HFF-Myc (cell line): ENCODE data around the gene SUMF1.

Experiments used
- DNase-seq: peaks from one replicate; pipeline ENCODE4 v3.0.0-alpha.2; 2011; ENCODE audit warnings: low read depth; ENCODE audit errors: extremely low read depth
- H3K4me3 ChIP-seq: replicated peaks from 2 replicates; pipeline ENCODE4 v1.5.1; 2011; ENCODE audit warnings: low read depth, mild to moderate bottlenecking, control low read depth, low read length
- TF ChIP-seq, protein P1 (sequence below): IDR thresholded peaks from 2 replicates; pipeline ENCODE4 v1.5.1; 2012; ENCODE audit warnings: mild to moderate bottlenecking, low read depth, low read length, control low read depth; ENCODE audit errors: missing control alignments

Gene SUMF1

DNA sequence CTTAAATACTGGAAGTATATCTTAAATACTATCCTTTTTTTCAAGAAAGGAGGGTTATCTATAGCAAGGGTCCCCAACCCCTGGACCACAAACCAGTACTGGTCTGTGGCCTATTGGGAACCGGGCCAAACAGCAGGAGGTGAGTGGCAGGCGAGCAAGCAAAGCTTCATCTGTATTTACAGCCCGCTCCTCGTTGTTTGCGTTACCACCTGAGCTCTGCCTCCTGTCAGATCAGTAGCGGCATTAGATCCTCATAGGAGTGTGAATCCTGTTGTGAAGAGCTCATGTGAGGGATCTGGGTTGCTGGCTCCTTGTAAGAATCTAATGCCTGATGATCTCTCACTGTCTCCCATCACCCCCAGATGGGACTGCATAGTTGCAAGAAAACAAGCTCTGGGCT is 26.1 kb downstream of the SUMF1 start:
- no peak overlapping the region for H3K4me3 ChIP-seq
- TF ChIP-seq, protein P1, sequence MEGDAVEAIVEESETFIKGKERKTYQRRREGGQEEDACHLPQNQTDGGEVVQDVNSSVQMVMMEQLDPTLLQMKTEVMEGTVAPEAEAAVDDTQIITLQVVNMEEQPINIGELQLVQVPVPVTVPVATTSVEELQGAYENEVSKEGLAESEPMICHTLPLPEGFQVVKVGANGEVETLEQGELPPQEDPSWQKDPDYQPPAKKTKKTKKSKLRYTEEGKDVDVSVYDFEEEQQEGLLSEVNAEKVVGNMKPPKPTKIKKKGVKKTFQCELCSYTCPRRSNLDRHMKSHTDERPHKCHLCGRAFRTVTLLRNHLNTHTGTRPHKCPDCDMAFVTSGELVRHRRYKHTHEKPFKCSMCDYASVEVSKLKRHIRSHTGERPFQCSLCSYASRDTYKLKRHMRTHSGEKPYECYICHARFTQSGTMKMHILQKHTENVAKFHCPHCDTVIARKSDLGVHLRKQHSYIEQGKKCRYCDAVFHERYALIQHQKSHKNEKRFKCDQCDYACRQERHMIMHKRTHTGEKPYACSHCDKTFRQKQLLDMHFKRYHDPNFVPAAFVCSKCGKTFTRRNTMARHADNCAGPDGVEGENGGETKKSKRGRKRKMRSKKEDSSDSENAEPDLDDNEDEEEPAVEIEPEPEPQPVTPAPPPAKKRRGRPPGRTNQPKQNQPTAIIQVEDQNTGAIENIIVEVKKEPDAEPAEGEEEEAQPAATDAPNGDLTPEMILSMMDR: no peak
- DNase-seq: no peak

DNA sequence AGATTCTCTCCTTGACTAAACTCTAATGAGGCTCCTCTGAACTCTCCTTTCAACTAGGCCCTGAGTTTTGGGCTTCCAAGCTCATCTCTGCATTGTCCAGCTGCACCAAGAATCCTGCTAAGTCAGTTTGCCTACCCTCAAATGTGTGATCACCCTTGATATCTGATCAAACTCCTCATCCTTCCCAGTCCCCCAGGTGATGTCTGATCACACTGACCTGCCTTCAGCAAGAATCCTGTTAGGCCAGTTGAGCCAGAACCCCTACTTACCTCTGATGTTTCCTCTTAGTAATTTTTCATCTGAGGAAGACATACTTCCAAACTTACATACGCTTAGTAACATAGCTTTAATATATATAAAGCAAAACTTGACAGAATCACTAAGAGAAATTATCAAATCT is 28.8 kb downstream of the SUMF1 start:
- H3K4me3 ChIP-seq: no peak overlapping the region
- no peak for DNase-seq
- TF ChIP-seq, protein P1: no peak

DNA sequence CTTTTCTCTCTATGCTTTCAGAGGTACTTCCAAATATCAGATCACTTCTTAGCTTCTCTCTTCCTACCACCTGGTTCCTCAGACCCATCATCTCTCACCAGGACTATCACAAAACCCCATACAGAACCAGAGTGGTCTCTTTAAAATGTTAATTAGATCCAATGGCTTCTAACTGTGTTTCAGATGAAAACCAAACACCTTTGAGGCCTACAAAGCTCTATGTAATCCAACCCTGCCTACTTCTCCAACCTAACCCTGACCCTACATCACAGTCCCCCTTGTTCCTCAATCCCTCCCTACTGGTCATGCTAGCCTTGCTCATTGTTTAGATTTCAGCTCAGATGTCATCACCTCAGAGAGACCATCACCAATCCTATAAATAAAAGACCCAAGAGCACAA is 34.8 kb downstream of the SUMF1 start:
- H3K4me3 ChIP-seq: no peak overlapping the region
- no peak for DNase-seq
- TF ChIP-seq, protein P1: no peak

DNA sequence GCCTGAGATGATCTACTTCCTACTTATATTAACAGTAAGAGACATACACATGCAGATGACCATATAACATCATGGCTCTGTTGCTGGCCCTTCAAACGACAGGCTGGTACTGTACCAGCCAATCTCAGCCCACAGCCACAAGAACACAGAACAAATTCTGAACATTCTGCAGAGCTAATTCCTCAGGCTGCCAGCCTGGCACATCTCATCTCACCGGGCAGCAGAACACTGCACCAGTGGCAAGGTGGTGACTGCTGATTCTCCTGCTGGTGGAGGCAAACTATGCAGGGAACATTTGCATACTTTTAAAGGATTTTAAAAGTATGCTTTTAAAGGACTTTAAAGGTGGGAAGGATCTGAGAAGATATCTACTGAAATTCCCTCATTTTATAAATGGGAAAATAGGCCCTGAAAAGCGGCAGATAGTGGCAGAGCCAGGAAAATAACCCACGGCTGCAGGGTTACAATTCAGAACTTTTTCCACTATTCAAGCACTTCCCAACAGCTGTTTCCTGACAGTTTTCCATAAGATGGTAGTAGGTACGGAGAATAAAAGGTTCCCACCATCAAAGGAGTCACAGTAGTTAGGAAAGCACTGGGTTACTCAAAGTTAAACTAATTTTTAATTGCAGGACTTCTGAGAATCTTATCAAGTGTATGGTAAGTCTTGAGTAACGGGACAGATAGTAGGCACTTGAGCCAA is 37.3 kb downstream of the SUMF1 start:
- TF ChIP-seq, protein P1: no peak
- DNase-seq: no peak
- no peak overlapping the region for H3K4me3 ChIP-seq

DNA sequence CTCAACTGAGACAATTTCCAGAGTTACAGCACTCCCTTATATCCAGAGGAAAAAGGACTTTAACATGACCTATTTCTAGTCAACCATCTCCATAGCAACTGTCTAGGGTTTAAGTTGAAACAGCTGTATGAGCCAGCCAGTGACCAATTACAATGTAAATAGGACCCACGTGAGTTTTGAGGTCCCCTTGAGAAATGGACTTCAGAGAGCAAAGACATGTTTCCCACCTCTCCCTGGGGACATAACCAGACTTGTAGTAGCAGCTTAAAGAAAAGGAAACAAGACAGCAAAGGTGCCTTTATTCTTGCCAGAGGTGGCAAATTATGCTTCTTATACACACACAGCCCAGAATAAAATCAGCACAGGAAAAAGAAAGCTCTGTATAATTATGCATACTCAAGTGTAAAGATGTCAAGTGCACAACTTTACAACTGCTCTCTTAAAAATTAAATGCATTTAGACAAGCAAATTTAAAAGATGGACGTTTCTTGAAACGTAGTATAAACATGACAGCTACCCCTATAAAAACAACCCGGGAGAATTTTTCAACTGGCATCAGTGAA is 40.2 kb downstream of the SUMF1 start:
- peak; percentile 82 for DNase-seq
- TF ChIP-seq, protein P1: no peak
- no peak overlapping the region for H3K4me3 ChIP-seq

DNA sequence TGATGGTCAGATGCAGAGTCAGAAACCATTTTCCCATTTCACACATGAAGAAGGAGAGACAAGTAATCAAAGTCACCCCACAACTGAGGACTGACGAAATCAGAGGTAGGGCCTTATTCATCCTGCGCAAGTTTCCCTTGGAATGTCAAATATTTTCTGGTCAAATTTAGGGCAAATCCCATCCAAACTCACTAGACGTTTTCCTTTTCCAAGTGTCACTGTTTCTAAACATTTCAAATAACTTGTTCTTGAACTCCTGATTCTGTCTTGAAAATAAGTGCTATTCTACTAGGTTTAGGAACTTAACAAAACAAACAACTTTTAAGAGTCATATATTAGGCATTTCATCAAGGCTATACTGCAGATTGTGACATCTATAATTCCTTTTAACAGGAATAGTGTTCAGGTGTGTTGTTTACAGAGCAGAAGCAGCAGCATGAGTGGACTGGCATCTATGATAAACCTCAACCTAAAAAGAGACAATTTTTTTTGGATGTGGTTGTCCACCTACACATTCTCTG is 40.7 kb downstream of the SUMF1 start:
- DNase-seq: no peak

More for the DNA sequence above, 40.7 kb downstream of the SUMF1 start:
- TF ChIP-seq, protein P1: no peak
- H3K4me3 ChIP-seq: no peak overlapping the region
